GM21360 (cell line): Measurements from ENCODE around the gene TNFRSF18.

Experiments used
- ATAC-seq: cut with Tn5 transposase; IDR thresholded peaks from one replicate; pipeline ENCODE4 v1.9.1; 2021; ENCODE audit warnings: mild to moderate bottlenecking, moderate library complexity; ENCODE audit not compliant: unreplicated experiment

TNFRSF18 gene

GRCh38 chr1:1167398-1167821 lies 39.0 kb downstream of the TNFRSF18 start:
- ATAC-seq, result no peak

GRCh38 chr1:1166642-1167397 lies 39.6 kb downstream of the TNFRSF18 start:
- ATAC-seq, result no peak

- no peak for ATAC-seq
These were observed 40.4 kb downstream of the TNFRSF18 start for GRCh38 chr1:1165900-1166421.

- no peak for ATAC-seq
These were observed 40.9 kb downstream of the TNFRSF18 start for GRCh38 chr1:1165485-1165884.

GRCh38 chr1:1164701-1165451 lies 41.5 kb downstream of the TNFRSF18 start:
- ATAC-seq, result no peak

- ATAC-seq, result no peak
These were observed 42.1 kb downstream of the TNFRSF18 start for GRCh38 chr1:1164361-1164700.

- ATAC-seq, result no peak
These were observed 42.8 kb downstream of the TNFRSF18 start for GRCh38 chr1:1163538-1164070.

- ATAC-seq, result no peak
These were observed 43.5 kb downstream of the TNFRSF18 start for GRCh38 chr1:1162597-1163537.

GRCh38 chr1:1161683-1162079 lies 44.7 kb downstream of the TNFRSF18 start:
- no peak for ATAC-seq

GRCh38 chr1:1161078-1161682 lies 45.2 kb downstream of the TNFRSF18 start:
- ATAC-seq, result no peak

GRCh38 chr1:1160281-1160930 lies 46.0 kb downstream of the TNFRSF18 start:
- no peak for ATAC-seq

- peak; percentile 46 for ATAC-seq
These were observed 48.3 kb downstream of the TNFRSF18 start for GRCh38 chr1:1157914-1158710.

- ATAC-seq, result peak; percentile 46
These were observed 48.9 kb downstream of the TNFRSF18 start for GRCh38 chr1:1157426-1157913.

- no peak for ATAC-seq
These were observed 49.4 kb downstream of the TNFRSF18 start for GRCh38 chr1:1157033-1157365.

GRCh38 chr1:1156140-1157032 lies 50.0 kb downstream of the TNFRSF18 start:
- no peak for ATAC-seq

GRCh38 chr1:1155258-1155657 lies 51.1 kb downstream of the TNFRSF18 start:
- no peak for ATAC-seq

GRCh38 chr1:1153874-1154273 lies 52.5 kb downstream of the TNFRSF18 start:
- ATAC-seq, result no peak
